Common myeloid progenitor, CD34-positive (primary cell): ENCODE data around the gene UCHL1.

Experiments
- CTCF ChIA-PET: fragments of 350-600 bp; sonication (Branson Sonifier 250); formaldehyde crosslinking; loops from one replicate; lab custom pipeline; 2021; ENCODE audit warnings: antibody characterized with exemption; lab: Charles Lee
- POLR2A ChIA-PET: fragments of 350-600 bp; sonication (Branson Sonifier 250); formaldehyde crosslinking; loops from one replicate; lab custom pipeline; 2021; ENCODE audit warnings: antibody characterized with exemption; lab: Charles Lee
- DNase-seq, 3 donors: peaks; one replicate each; pipeline versions ENCODE4 v3.0.0 to v3.0.0-alpha.2; 2013
- H3K27ac ChIP-seq, 2 experiments: 1 replicate in 1 of 2; 2 replicates in 1 of 2; pipeline ENCODE4 v1.7.0; 2013; ENCODE audit warnings: inconsistent platforms in 2 of 2, low read length in 2 of 2, mild to moderate bottlenecking in 2 of 2, low read depth in 1 of 2, moderate library complexity in 1 of 2; ENCODE audit not compliant: severe bottlenecking in 2 of 2, insufficient read depth in 1 of 2, poor library complexity in 1 of 2
- H3K27me3 ChIP-seq, 5 experiments: replicated peaks in 2 of 5; 1 replicate in 3 of 5; 2 replicates in 2 of 5; pipeline versions ENCODE4 v1.6.1 to v1.7.0; 2013; ENCODE audit warnings: low read length in 4 of 5, mild to moderate bottlenecking in 2 of 5, moderate library complexity in 2 of 5, inconsistent platforms in 1 of 5; ENCODE audit not compliant: insufficient read depth in 5 of 5, control insufficient read depth in 4 of 5
- H3K36me3 ChIP-seq, 4 experiments: 1 replicate in 2 of 4; 2 replicates in 2 of 4; pipeline versions ENCODE4 v1.6.1 to v1.7.0; 2013; ENCODE audit warnings: low read length in 3 of 4, control low read depth in 1 of 4, mild to moderate bottlenecking in 1 of 4; ENCODE audit not compliant: control insufficient read depth in 4 of 4, insufficient read depth in 4 of 4
- H3K4me1 ChIP-seq, 4 experiments: 1 replicate in 3 of 4; 2 replicates in 1 of 4; pipeline versions ENCODE4 v1.6.1 to v1.7.1; 2013; ENCODE audit warnings: low read length in 3 of 4, mild to moderate bottlenecking in 3 of 4, control low read depth in 1 of 4, inconsistent platforms in 1 of 4, moderate library complexity in 1 of 4; ENCODE audit not compliant: control insufficient read depth in 4 of 4, insufficient read depth in 4 of 4; ENCODE audit errors: control extremely low read depth in 1 of 4
- H3K4me3 ChIP-seq, 7 experiments: 1 replicate in 4 of 7; 2 replicates in 3 of 7; pipeline versions ENCODE4 v1.5.1 to v1.7.0; 2013; ENCODE audit warnings: mild to moderate bottlenecking in 7 of 7, low read length in 6 of 7, moderate library complexity in 6 of 7, inconsistent platforms in 2 of 7, low read depth in 2 of 7, control low read depth in 1 of 7; ENCODE audit not compliant: insufficient read depth in 4 of 7, control insufficient read depth in 1 of 7; ENCODE audit errors: extremely low read depth in 1 of 7
- H3K9me3 ChIP-seq, 5 experiments: 1 replicate in 4 of 5; 2 replicates in 1 of 5; pipeline versions ENCODE4 v1.6.1 to v1.7.1; 2013; ENCODE audit warnings: low read length in 4 of 5, mild to moderate bottlenecking in 2 of 5, inconsistent platforms in 1 of 5, low read depth in 1 of 5, moderate library complexity in 1 of 5; ENCODE audit not compliant: control insufficient read depth in 4 of 5, insufficient read depth in 2 of 5; ENCODE audit errors: control extremely low read depth in 1 of 5
- WGBS: methylation state at CpG from one replicate; pipeline ENCODE4 v1.1.5; 2013; ENCODE audit not compliant: insufficient coverage; 5-methylcytosine and 5-hydroxymethylcytosine counted together

Gene UCHL1

DNA sequence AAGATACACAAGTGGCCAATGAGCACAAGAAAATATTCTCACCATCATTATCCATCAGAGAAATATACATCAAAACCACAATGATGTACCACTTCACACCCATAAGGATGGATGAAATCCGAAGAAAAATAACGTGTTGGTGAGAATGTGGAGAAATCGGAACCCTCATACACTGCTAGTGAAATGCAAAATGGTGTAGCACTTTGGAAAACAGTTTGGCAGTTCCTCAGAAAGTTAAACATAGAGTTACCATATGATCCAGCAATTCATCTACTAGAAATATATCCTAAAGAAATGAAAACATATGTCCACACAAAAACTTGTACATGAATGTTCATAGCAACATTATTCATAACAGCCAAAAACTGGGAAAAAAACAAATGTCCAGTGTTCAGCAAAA, 23.9 kb upstream of the UCHL1 start:
- Histone ChIP-seq H3K27ac (no peak overlapping the region), H3K27me3 (peaks cover 0 to 2% (median 0%) of the 10 kb centered on the region in 5 experiments), H3K36me3 (no peaks in the 10 kb centered on the region), H3K4me1 (no peaks in the 10 kb centered on the region), H3K4me3 (no peak overlapping the region), H3K9me3 (no peaks in the 10 kb centered on the region)
- DNase-seq = no peak
- POLR2A ChIA-PET = no interaction called here
- CTCF ChIA-PET = interaction anchor here (0.6 kb wide), 1 partner anchor 1084 kb away, joined by 3 read pairs; no protein-coding TSS in a partner anchor
- WGBS = no CpG with 5 or more reads among the region's 3 CpGs

DNA sequence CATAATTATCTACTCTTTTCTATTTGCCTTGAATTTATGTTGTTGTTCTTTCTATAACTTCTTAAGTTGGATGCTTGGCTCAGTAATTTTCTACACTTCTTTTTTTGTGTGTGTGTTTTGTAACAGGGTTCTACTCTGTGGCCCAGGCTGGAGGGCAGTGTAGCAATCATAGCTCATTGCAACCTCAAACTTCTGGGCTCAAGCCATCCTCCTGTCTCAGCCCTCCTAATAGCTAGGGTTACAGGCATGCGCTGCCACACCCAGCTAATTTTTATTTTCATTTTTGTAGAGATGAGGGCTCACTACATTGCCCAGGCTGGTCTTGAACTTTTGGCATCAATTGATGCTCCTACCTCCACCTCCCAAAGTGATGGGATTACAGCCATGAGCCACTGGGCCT, 20.7 kb upstream of the UCHL1 start:
- POLR2A ChIA-PET = no interaction called here

DNA sequence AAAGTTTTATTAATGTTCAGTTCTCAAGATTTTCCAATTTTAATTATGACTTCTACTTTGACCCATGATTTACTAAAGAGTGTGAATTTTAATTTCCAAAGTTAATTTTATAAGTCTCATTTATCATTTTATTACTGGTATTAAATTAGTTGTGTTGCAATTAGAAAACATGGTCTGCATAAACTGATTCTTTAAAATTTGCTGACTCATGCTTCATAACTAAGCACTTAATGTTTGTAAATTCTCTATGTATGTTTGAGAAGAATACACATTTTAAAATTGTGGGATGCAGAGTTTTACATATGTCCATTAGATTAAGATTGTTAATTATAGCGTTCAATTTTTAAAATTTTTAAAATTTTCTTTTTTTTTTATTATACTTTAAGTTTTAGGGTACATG, 20.2 kb upstream of the UCHL1 start:
- no CpG with 5 or more reads among the region's 1 CpG for WGBS
- Histone ChIP-seq H3K4me1 (no peaks in the 10 kb centered on the region), H3K4me3 (no peak overlapping the region)

More for the DNA sequence above, 20.7 kb upstream of the UCHL1 start:
- H3K9me3 ChIP-seq = peaks cover 0 to 2% (median 0%) of the 10 kb centered on the region in 5 experiments
- peaks cover 0 to 2% (median 0%) of the 10 kb centered on the region in 5 experiments for H3K27me3 ChIP-seq
- H3K36me3 ChIP-seq = no peaks in the 10 kb centered on the region
- H3K4me1 ChIP-seq = no peaks in the 10 kb centered on the region
- no peak for DNase-seq
- 86% methylated on average over 1 of the region's 1 CpG for WGBS
- CTCF ChIA-PET = no interaction called here
- H3K4me3 ChIP-seq = no peak overlapping the region
- H3K27ac ChIP-seq = no peak overlapping the region

GRCh38 chr4:41241919-41242318, 14.8 kb upstream of the UCHL1 start:
- Histone ChIP-seq H3K4me3 (no peak overlapping the region), H3K27ac (no peak overlapping the region), H3K4me1 (no peaks in the 10 kb centered on the region), H3K9me3 (peaks cover 0 to 2% (median 0%) of the 10 kb centered on the region in 5 experiments), H3K27me3 (peaks cover 0 to 6% (median 0%) of the 10 kb centered on the region in 5 experiments), H3K36me3 (no peaks in the 10 kb centered on the region)
- no peak for DNase-seq
- WGBS = 100% methylated on average over 1 of the region's 1 CpG
- CTCF ChIA-PET = no interaction called here
- POLR2A ChIA-PET = no interaction called here

More for the DNA sequence above, 20.2 kb upstream of the UCHL1 start:
- H3K27me3 ChIP-seq = peaks cover 0 to 2% (median 0%) of the 10 kb centered on the region in 5 experiments
- peaks cover 0 to 2% (median 0%) of the 10 kb centered on the region in 5 experiments for H3K9me3 ChIP-seq
- ChIA-PET CTCF (no interaction called here), POLR2A (no interaction called here)
- no peak for DNase-seq
- H3K27ac ChIP-seq = no peak overlapping the region
- no peaks in the 10 kb centered on the region for H3K36me3 ChIP-seq

DNA sequence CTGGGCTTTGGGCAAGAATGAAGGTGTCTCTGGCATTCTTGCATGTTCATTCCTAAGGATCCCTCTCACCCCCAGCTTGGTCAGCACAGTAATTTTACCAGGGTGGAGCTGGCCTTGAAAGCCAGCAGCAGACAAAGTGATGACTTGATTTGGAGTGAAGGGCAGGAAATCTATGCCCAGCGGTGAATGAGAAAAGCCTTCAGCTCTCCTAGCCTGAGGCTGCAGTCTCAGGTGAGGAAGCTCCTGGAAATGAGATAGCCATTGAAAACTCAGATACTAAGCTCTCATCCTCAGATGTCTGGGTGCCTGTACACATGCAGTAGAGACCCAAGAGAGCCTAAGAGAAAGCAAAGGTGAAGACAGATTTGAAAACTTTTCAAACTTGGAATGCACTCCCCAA, 10.7 kb upstream of the UCHL1 start:
- no peaks in the 10 kb centered on the region for H3K36me3 ChIP-seq

DNA sequence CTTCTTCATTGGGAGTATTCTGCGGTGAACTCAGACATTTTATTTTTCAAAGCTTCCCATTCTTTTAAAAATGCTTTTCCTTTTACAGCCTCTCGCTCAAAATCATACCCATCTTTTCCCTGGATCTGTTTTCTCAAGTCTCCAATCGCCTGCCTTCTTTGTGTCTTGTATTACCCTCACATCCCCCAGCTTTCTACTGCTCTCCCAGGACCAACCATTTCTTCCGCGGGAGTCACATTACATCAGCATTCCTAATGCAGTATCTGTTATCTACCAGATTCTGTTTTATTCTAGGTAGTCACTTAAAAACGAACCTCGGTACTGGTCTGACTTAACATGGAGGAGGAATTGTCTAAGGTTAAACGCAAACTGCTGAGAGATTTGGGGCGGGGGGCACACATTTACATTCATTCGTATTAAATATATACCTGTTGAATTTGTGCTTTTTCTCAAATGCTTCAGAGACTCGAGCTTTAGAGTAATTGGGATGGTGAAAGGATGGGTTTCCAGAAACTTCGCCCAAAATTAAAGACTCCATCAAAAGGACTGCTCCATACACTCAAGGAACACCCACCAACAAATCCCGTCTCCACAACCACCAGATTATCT, 493 bp upstream of the UCHL1 start:
- ChIA-PET CTCF (interaction anchor here (1.0 to 1.6 kb wide), 4 partner anchors 11 to 279 kb away, joined by 3 to 5 read pairs (median 4); no protein-coding TSS in a partner anchor), POLR2A (no interaction called here)
- WGBS = 31% methylated on average over 5 of the region's 13 CpGs
- H3K4me3 ChIP-seq = peak overlapping the region in 5 of 7 experiments; percentile 51 to 75 (median 68)
- peaks cover 10 to 32% (median 14%) of the 10 kb centered on the region in 5 experiments for H3K27me3 ChIP-seq
- peaks cover 5 to 25% (median 17%) of the 10 kb centered on the region in 4 experiments for H3K4me1 ChIP-seq
- H3K27ac ChIP-seq = no peak overlapping the region
- no peaks in the 10 kb centered on the region for H3K36me3 ChIP-seq
- peak in 2 of 3 donors; percentile 5 to 12 for DNase-seq
- H3K9me3 ChIP-seq = no peaks in the 10 kb centered on the region

More for the DNA sequence above, 10.7 kb upstream of the UCHL1 start:
- Histone ChIP-seq H3K4me1 (no peaks in the 10 kb centered on the region), H3K4me3 (no peak overlapping the region), H3K27ac (no peak overlapping the region), H3K27me3 (peaks cover 0 to 11% (median 2%) of the 10 kb centered on the region in 5 experiments), H3K9me3 (no peaks in the 10 kb centered on the region)
- POLR2A ChIA-PET = interaction anchor here (0.6 kb wide), 1 partner anchor 102 kb away, joined by 3 read pairs; no protein-coding TSS in a partner anchor
- WGBS = 100% methylated on average over 1 of the region's 1 CpG
- CTCF ChIA-PET = interaction anchor here (1.2 to 1.8 kb wide), 3 partner anchors 10 to 28 kb away, joined by 3 to 4 read pairs (median 4); partner anchors contain the start of gene UCHL1
- no peak for DNase-seq
